SK-N-SH (cell line): ENCODE results near the gene PPP2CA. TPM values are rescaled to one million over a fixed set of nuclear protein-coding genes. Genes with fewer than 3 reads are reported as not detected.
A peak's percentile ranks its signal among the peaks of the same experiment; 100 is the strongest.

Experiments used
- CTCF ChIA-PET: fragments of 300-600, 350-600 bp; formaldehyde crosslinking; extraction: SDS; loops from one replicate; lab custom pipeline; 2021; lab: Yijun Ruan, JAX
- POLR2A ChIA-PET: fragments of 350-600 bp; sonication (Branson Sonifier 250); formaldehyde crosslinking; extraction: SDS; loops from one replicate; lab custom pipeline; 2020; ENCODE audit warnings: antibody characterized with exemption, inconsistent platforms; lab: Yijun Ruan, JAX
- DNase-seq: peaks from one replicate; pipeline ENCODE4 v3.0.0; 2012
- H2AFZ ChIP-seq: fragments of 200-600 bp; sonication (generic); 2 replicates; pipeline ENCODE4 v1.8.1; 2016; ENCODE audit warnings: antibody characterized with exemption, mild to moderate bottlenecking, low read depth
- H3F3A ChIP-seq: fragments of 200-600 bp; sonication (generic); replicated peaks from 2 replicates; pipeline ENCODE3; 2016; ENCODE audit warnings: antibody characterized with exemption, mild to moderate bottlenecking; ENCODE audit not compliant: insufficient read depth
- H3K27ac ChIP-seq, 2 experiments: fragments of 200-500 bp in 1 of 2; fragments of 200-600 bp in 1 of 2; sonication (Bioruptor generic) in 1 of 2; sonication (generic), shearing (Covaris generic) in 1 of 2; 2 replicates each; pipeline versions ENCODE4 v1.5.1 to v1.6.1; 2014 to 2016; ENCODE audit warnings: low read depth in 2 of 2, inconsistent platforms in 1 of 2, low read length in 1 of 2, mild to moderate bottlenecking in 1 of 2, mixed read lengths in 1 of 2
- H3K27me3 ChIP-seq: fragments of 200-600 bp; sonication (generic), shearing (Covaris generic); 2 replicates; pipeline ENCODE4 v1.6.1; 2016; ENCODE audit warnings: mixed run types; ENCODE audit not compliant: insufficient read depth
- H3K36me3 ChIP-seq, 2 experiments: fragments of 200-500 bp in 1 of 2; fragments of 200-600 bp in 1 of 2; sonication (Bioruptor generic) in 1 of 2; sonication (generic) in 1 of 2; replicated peaks in 1 of 2; 2 replicates each; pipeline versions ENCODE3 to v1.5.1; 2014 to 2016; ENCODE audit warnings: low read length in 1 of 2, mild to moderate bottlenecking in 1 of 2; ENCODE audit not compliant: insufficient read depth in 2 of 2, control insufficient read depth in 1 of 2
- H3K4me1 ChIP-seq, 2 experiments: fragments of 200-500 bp in 1 of 2; fragments of 200-600 bp in 1 of 2; sonication (Bioruptor generic) in 1 of 2; sonication (generic), shearing (Covaris generic) in 1 of 2; 2 replicates each; pipeline versions ENCODE4 v1.5.1 to v1.6.1; 2014 to 2016; ENCODE audit warnings: low read depth in 1 of 2, low read length in 1 of 2, mixed run types in 1 of 2; ENCODE audit not compliant: insufficient read depth in 2 of 2, control insufficient read depth in 1 of 2
- H3K4me2 ChIP-seq: fragments of 200-600 bp; sonication (generic), shearing (Covaris generic); 2 replicates; pipeline ENCODE4 v1.6.1; 2017; ENCODE audit warnings: mixed run types
- H3K4me3 ChIP-seq, 2 experiments: fragments of 200-500 bp in 1 of 2; fragments of 200-600 bp in 1 of 2; sonication (Bioruptor generic) in 1 of 2; sonication (generic), shearing (Covaris generic) in 1 of 2; 2 replicates each; pipeline versions ENCODE4 v1.5.1 to v1.8.1; 2014 to 2016; ENCODE audit warnings: low read depth in 2 of 2, inconsistent platforms in 1 of 2, low read length in 1 of 2, mild to moderate bottlenecking in 1 of 2, mixed read lengths in 1 of 2, moderate library complexity in 1 of 2
- H3K79me2 ChIP-seq: fragments of 200-600 bp; sonication (generic); 2 replicates; pipeline ENCODE4 v1.8.1; 2017; ENCODE audit warnings: mild to moderate bottlenecking; ENCODE audit not compliant: insufficient read depth
- H3K9ac ChIP-seq: fragments of 200-600 bp; sonication (generic); 2 replicates; pipeline ENCODE4 v1.6.1; 2017; ENCODE audit warnings: mixed run types
- H3K9me2 ChIP-seq: fragments of 200-600 bp; sonication (generic); 2 replicates; pipeline ENCODE4 v1.6.1; 2017; ENCODE audit warnings: mixed run types
- H3K9me3 ChIP-seq: fragments of 200-600 bp; sonication (generic); 2 replicates; pipeline ENCODE4 v1.6.1; 2017; ENCODE audit warnings: mixed run types, mild to moderate bottlenecking, moderate library complexity
- H4K20me1 ChIP-seq: fragments of 200-600 bp; sonication (generic); 2 replicates; pipeline ENCODE4 v1.6.1; 2017; ENCODE audit warnings: mild to moderate bottlenecking, mixed run types; ENCODE audit not compliant: insufficient read depth
- CTCF ChIP-seq: fragments of 200-600 bp; sonication (generic); IDR thresholded peaks from 2 replicates; pipeline ENCODE4 v1.6.1; 2017; ENCODE audit warnings: antibody characterized with exemption, mild to moderate bottlenecking, moderate library complexity
- GATA2 ChIP-seq: sonication (generic); formaldehyde crosslinking; IDR thresholded peaks from 2 replicates; pipeline ENCODE4 v1.5.0; 2020; ENCODE audit warnings: mild to moderate bottlenecking, missing genetic modification reagents
- IRF3 ChIP-seq: fragments of 150-350 bp; IDR thresholded peaks from 2 replicates; pipeline ENCODE4 v1.6.1; 2016; ENCODE audit warnings: mild to moderate bottlenecking, low read depth, low read length
- JUND ChIP-seq: IDR thresholded peaks from 2 replicates; pipeline ENCODE4 v1.4.0; 2012
- MAX ChIP-seq: IDR thresholded peaks from 2 replicates; pipeline ENCODE4 v1.4.0; 2012; ENCODE audit warnings: low read depth
- MXI1 ChIP-seq: IDR thresholded peaks from 2 replicates; pipeline ENCODE4 v1.6.1; 2012; ENCODE audit warnings: mild to moderate bottlenecking, low read depth, low read length, improper control_type of control experiment
- NFIC ChIP-seq: IDR thresholded peaks from 2 replicates; pipeline ENCODE4 v1.4.0; 2012; ENCODE audit warnings: borderline replicate concordance
- REST ChIP-seq: IDR thresholded peaks from 2 replicates; pipeline ENCODE4 v1.6.1; 2012; ENCODE audit warnings: mild to moderate bottlenecking, low read depth, low read length, moderate library complexity
- RXRA ChIP-seq: IDR thresholded peaks from 2 replicates; pipeline ENCODE4 v1.4.0; 2012; ENCODE audit warnings: low read depth, mild to moderate bottlenecking, borderline replicate concordance
- TAF1 ChIP-seq: IDR thresholded peaks from 2 replicates; pipeline ENCODE4 v1.6.1; 2012; ENCODE audit warnings: low read depth, mild to moderate bottlenecking, low read length, moderate library complexity, borderline replicate concordance
- TCF12 ChIP-seq: IDR thresholded peaks from 2 replicates; pipeline ENCODE4 v1.4.0; 2012
- USF1 ChIP-seq: IDR thresholded peaks from 2 replicates; pipeline ENCODE4 v1.4.0; 2012; ENCODE audit warnings: low read depth, borderline replicate concordance
- ZBTB33 ChIP-seq: IDR thresholded peaks from 2 replicates; pipeline ENCODE4 v1.4.0; 2012; ENCODE audit warnings: low read depth, borderline replicate concordance
- WGBS: methylation state at CpG from one replicate; pipeline ENCODE4 v1.1.6; 2017; ENCODE audit warnings: low lambda C conversion rate; 5-methylcytosine and 5-hydroxymethylcytosine counted together
- polyA plus RNA-seq, 3 experiments: library from polyadenylated mRNA; depleted of rRNA; stranded (reverse); fragments of >200 nt; gene quantifications; 2 replicates each; pipeline ENCODE4 v1.2.3, GENCODE V29; 2012

Gene PPP2CA
- polyA plus RNA-seq, 1 of the 3 experiments (the other 2 are of a cell fraction) = 146 TPM

GRCh38 chr5:134183481-134183880 is 42.4 kb downstream of the PPP2CA start:
- H4K20me1 ChIP-seq = no peaks in the 10 kb centered on the region
- no peak for DNase-seq
- H3K9me2 ChIP-seq = no peaks in the 10 kb centered on the region
- TF ChIP-seq RXRA (no peak), USF1 (no peak)
- CTCF ChIA-PET = interaction anchor here (0.6 to 19.2 kb wide), 33 partner anchors 10 to 404 kb away, joined by 3 to 182 read pairs (median 4); partner anchors contain the start of gene PPP2CA
- no peaks in the 10 kb centered on the region for H3K36me3 ChIP-seq
- H2AFZ ChIP-seq = no peak overlapping the region
- H3K27me3 ChIP-seq = no peaks in the 10 kb centered on the region
- H3K9ac ChIP-seq = no peak overlapping the region
- H3K4me2 ChIP-seq = no peak overlapping the region
- H3K79me2 ChIP-seq = no peaks in the 10 kb centered on the region
- H3K9me3 ChIP-seq = no peaks in the 10 kb centered on the region
- no peak overlapping the region for H3K4me3 ChIP-seq
- H3K4me1 ChIP-seq = no peaks in the 10 kb centered on the region; a peak in 1 of 4 replicates
- H3F3A ChIP-seq = peaks cover 4% of the 10 kb centered on the region
- POLR2A ChIA-PET = no interaction called here
- H3K27ac ChIP-seq = no peak overlapping the region

GRCh38 chr5:134178096-134178419 is 47.8 kb downstream of the PPP2CA start:
- Histone ChIP-seq H3K9me2 (no peaks in the 10 kb centered on the region), H3F3A (peaks cover 20% of the 10 kb centered on the region), H3K36me3 (peaks cover 1 to 3% of the 10 kb centered on the region in 2 experiments), H3K9me3 (no peaks in the 10 kb centered on the region), H3K79me2 (peaks cover 40% of the 10 kb centered on the region), H2AFZ (no peak overlapping the region), H3K4me3 (peak overlapping the region; percentile 77 to 84; a peak in 2 of 4 replicates), H3K4me1 (peaks cover 10 to 22% of the 10 kb centered on the region in 2 experiments; a peak in 2 of 4 replicates), H3K9ac (no peak overlapping the region), H3K27me3 (no peaks in the 10 kb centered on the region), H4K20me1 (peaks cover 35% of the 10 kb centered on the region), H3K27ac (no peak overlapping the region), H3K4me2 (peak overlapping the region; percentile 85; the same call in 1 of the 2 replicates)
- 89% methylated on average over 3 of the region's 3 CpGs for WGBS
- POLR2A ChIA-PET = interaction anchor here (2.5 kb wide), 1 partner anchor 48 kb away, joined by 16 read pairs; the partner anchor contains the start of gene PPP2CA
- no peak for DNase-seq
- TF ChIP-seq IRF3 (no peak), RXRA (no peak), MXI1 (no peak), REST (no peak), GATA2 (no peak), TCF12 (no peak), USF1 (no peak), JUND (no peak), MAX (no peak), ZBTB33 (no peak), NFIC (no peak), CTCF (no peak), TAF1 (no peak)
- CTCF ChIA-PET = interaction anchor here (1.5 to 19.2 kb wide), 5 partner anchors 8 to 409 kb away, joined by 4 to 182 read pairs (median 8); no protein-coding TSS in a partner anchor
